Tibial nerve (tissue), 3 donors: ENCODE measurements around the gene PKHD1.

Experiments
- CTCF ChIP-seq, 5 experiments: fragments of 200-600 bp in 3 of 5; fragments of 450-650 bp in 2 of 5; sonication (generic) in 3 of 5; IDR thresholded peaks; one replicate each; pipeline ENCODE4 v1.5.1; 2016 to 2019; ENCODE audit warnings: antibody characterized with exemption in 5 of 5, mild to moderate bottlenecking in 3 of 5, moderate library complexity in 2 of 5
- POLR2A ChIP-seq, 2 donors: fragments of 450-650 bp; IDR thresholded peaks; one replicate each; pipeline ENCODE4 v1.6.1; 2017; ENCODE audit warnings: antibody characterized with exemption in 2 of 2, mild to moderate bottlenecking in 2 of 2, moderate library complexity in 2 of 2

GRCh38 chr6:51570168-51570921 lies 517.1 kb downstream of the PKHD1 start:
- no peak for TF ChIP-seq CTCF (IDR thresholded peaks at IDR 0.05)
- TF ChIP-seq POLR2A (IDR thresholded peaks at IDR 0.05) = no peak
